ENCODE measurements around the gene CCNI2.

GRCh38 chr5:132782101-132782500 is 34.9 kb downstream of the CCNI2 start:
- TF ChIP-seq CTCF (conservative IDR thresholded peaks at IDR 0.05 in 1 of 2, IDR thresholded peaks at IDR 0.05 in 1 of 2; ENCODE audit: low read depth in 1 of 2, low read length in 2 of 2) = no peak
- no peak for TF ChIP-seq EZH2 (IDR thresholded peaks at IDR 0.05; ENCODE audit: low read length, missing control alignments)
